ENCODE results near the gene IPO9. TPM values are rescaled to one million over a fixed set of nuclear protein-coding genes. Genes with fewer than 3 reads are reported as not detected.
A peak's percentile ranks its signal among the peaks of the same experiment; 100 is the strongest.

Gene IPO9
- total RNA-seq, 1 donor from 2014 or later, result 124 TPM

DNA sequence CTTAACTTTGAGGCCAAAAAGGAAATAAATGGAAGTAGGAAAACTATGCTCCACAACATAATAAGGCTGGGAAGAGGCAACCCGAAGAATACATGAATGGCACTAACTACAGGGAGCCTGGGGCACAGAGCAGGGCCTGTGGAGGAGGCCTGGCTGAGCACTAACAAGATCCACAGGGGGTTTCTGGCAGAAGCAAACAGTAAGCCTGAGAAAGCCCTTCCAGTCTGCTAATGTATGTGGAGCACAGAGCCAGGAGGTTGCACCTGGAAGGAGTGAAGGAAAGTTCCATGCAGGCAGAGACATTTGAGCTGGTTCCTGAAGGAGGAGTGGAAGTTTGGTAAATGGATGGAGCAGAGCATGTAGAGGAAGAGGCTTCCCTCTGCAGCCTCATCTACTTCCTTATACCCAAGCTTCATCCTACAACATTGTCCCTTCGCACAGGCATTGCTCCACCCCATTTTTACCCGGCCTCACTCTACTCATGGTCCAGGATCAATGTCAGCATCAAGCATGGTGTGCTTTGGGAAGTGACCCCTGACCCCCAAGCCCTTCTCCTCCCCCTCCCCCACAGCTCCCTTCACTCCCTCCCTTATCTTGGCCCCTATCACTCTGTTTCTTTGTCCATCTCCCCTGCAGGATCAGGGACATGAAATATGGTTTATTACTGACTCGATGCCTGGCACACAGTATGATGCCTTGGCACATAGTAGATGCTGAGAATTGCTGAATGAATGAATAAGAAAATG, 83.0 kb downstream of the IPO9 start:
- no peak for DNase-seq (ENCODE audit: low read depth, low spot score)
- H3K36me3 Mint-ChIP-seq (ENCODE audit: low read depth), result no peaks in the 10 kb centered on the region
- no peaks in the 10 kb centered on the region for H3K9me3 Mint-ChIP-seq
- H3K4me3 Mint-ChIP-seq, result no peak overlapping the region
- TF ChIP-seq, protein P1, sequence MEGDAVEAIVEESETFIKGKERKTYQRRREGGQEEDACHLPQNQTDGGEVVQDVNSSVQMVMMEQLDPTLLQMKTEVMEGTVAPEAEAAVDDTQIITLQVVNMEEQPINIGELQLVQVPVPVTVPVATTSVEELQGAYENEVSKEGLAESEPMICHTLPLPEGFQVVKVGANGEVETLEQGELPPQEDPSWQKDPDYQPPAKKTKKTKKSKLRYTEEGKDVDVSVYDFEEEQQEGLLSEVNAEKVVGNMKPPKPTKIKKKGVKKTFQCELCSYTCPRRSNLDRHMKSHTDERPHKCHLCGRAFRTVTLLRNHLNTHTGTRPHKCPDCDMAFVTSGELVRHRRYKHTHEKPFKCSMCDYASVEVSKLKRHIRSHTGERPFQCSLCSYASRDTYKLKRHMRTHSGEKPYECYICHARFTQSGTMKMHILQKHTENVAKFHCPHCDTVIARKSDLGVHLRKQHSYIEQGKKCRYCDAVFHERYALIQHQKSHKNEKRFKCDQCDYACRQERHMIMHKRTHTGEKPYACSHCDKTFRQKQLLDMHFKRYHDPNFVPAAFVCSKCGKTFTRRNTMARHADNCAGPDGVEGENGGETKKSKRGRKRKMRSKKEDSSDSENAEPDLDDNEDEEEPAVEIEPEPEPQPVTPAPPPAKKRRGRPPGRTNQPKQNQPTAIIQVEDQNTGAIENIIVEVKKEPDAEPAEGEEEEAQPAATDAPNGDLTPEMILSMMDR (conservative IDR thresholded peaks at IDR 0.05), result no peak
- H3K27me3 Mint-ChIP-seq (ENCODE audit: low read depth), result no peaks in the 10 kb centered on the region
- peak overlapping the region; percentile 78 for H3K27ac Mint-ChIP-seq (ENCODE audit: unreplicated experiment)
- peaks cover 17% of the 10 kb centered on the region for H3K4me1 Mint-ChIP-seq

DNA sequence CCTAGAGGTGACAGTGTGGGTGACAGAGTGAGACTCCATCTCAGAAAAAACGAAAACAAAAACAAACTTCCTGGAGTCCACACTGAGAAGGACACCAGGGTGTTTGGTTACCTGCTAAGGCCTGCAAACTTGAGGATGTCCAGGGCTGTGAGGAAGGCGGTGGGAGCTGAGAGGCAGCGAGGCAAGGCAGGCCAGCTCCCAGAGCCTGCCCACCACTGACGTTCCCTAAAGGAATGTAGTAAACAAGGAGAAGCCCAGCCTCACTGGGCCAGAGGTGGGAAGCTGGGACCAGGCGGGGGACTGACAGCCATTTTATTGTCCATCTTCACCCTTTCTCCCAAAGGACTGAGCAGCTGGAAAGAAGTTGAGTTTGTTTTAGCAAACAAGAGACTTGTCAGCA, 83.9 kb downstream of the IPO9 start:
- no peaks in the 10 kb centered on the region for H3K27me3 Mint-ChIP-seq (ENCODE audit: low read depth)
- H3K9me3 Mint-ChIP-seq, result no peaks in the 10 kb centered on the region
- H3K4me1 Mint-ChIP-seq, result peaks cover 19% of the 10 kb centered on the region
- DNase-seq (ENCODE audit: low read depth, low spot score), result no peak
- TF ChIP-seq, protein P1 (conservative IDR thresholded peaks at IDR 0.05), result no peak
- no peaks in the 10 kb centered on the region for H3K36me3 Mint-ChIP-seq (ENCODE audit: low read depth)
- H3K27ac Mint-ChIP-seq (ENCODE audit: unreplicated experiment), result no peak overlapping the region
- H3K4me3 Mint-ChIP-seq, result no peak overlapping the region

DNA sequence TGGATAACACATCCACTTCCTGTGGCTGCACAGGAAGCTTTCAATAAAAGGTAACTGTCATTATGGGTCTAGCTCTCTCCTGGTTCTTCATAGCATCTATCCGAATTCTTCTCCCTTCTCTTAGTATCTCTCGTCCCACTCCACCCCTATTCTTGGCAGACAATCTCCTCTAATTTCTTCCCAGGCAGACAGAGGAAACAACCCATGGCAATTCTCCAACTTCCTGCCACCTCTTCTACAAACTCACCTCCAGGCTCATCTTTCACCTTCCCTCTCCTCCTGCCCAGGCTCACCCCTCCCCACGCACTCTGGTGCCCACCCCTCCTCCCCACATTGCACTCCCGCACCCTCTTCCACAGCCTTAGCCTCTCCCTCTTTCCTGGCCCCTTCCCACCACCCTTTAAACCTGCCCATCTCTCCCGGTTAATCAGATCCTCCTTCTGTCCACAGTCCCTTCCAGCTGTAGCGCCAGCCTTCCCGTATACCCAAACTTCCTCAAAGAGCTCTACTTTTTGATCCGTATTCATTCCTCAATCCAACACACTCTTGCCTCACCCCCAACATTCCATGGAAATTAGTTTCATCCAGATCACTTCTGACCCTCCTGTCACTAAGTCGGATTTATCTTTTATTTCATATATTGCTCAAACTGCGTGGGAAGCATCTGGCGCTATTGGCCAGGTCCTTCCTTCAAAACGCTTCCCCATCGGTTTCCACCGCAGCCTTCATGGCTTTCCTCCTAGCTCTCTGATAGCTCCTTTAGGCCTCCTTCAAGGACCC, 85.7 kb downstream of the IPO9 start:
- H3K9me3 Mint-ChIP-seq, result no peaks in the 10 kb centered on the region
- TF ChIP-seq, protein P1 (conservative IDR thresholded peaks at IDR 0.05), result no peak
- no peaks in the 10 kb centered on the region for H3K27me3 Mint-ChIP-seq (ENCODE audit: low read depth)
- H3K27ac Mint-ChIP-seq (ENCODE audit: unreplicated experiment), result no peak overlapping the region
- no peak for DNase-seq (ENCODE audit: low read depth, low spot score)
- H3K4me3 Mint-ChIP-seq, result no peak overlapping the region
- H3K4me1 Mint-ChIP-seq, result peaks cover 28% of the 10 kb centered on the region
- H3K36me3 Mint-ChIP-seq (ENCODE audit: low read depth), result no peaks in the 10 kb centered on the region

DNA sequence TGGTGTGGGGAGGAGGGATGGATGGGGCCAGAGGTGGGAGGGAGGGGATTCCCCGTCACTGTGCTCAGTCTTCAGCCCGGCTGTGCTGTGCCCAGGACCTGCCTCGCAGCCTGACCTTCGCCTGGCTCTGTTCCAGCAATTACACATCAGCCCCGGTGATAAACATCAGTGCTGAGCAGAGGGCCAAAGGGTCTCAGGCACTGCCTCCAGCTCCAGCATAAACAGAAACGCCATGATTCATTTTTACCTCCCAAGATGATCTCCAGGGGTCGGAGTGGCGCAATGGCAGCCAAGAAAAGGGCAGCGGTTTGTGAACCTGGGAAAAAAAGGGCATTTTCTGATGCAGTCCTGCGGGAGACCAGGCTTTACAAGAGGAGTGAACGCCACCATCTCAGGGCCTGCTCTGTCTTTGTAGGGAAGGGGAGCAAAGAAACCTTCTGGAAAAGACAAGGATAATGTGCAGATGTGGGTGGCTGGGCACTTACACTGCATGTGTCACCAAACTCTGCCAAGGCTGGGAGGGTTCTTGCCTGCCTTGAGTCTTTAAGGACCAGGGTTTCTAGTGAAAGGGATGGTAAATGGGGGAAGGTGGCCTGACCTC, 87.8 kb downstream of the IPO9 start:
- Mint-ChIP-seq H3K27me3 (ENCODE audit: low read depth) (no peaks in the 10 kb centered on the region), H3K4me3 (no peak overlapping the region), H3K27ac (ENCODE audit: unreplicated experiment) (peak overlapping the region; percentile 66), H3K36me3 (ENCODE audit: low read depth) (no peaks in the 10 kb centered on the region), H3K9me3 (peaks cover 2% of the 10 kb centered on the region), H3K4me1 (peaks cover 27% of the 10 kb centered on the region)
- TF ChIP-seq, protein P1 (conservative IDR thresholded peaks at IDR 0.05), result no peak
- no peak for DNase-seq (ENCODE audit: low read depth, low spot score)

DNA sequence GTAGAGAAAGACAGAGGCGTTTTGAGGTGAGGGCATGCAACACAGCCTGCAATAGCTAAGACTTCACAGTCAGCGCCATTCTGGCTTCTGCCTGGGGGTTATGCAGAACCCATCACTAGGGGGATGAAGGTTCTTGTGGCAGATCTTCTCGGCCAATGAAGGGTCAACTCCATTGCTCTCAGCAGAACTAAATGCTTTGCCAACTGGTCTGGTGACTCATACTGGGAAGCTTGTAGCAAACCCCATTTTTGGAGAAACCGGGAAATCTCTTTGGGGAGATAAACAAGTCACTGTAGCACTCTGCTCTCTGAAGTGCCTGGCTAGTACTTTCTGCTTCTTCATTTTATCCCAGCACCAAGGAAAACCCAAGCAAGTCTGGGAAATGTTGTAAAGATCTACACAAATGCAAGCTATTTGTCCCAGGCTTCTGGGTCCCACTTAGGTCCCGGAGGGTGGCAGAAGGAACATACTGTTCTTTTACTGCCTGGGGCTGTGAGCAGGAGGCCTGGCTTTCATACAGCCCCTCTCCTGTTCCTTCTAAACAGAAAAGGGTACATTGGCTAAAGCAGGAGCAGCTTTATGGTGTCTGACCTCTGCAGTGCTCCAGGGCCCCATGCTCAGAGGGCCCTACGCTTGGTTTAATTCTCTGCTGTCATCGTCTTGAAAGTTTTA, 88.5 kb downstream of the IPO9 start:
- TF ChIP-seq, protein P1 (conservative IDR thresholded peaks at IDR 0.05), result no peak
- H3K4me3 Mint-ChIP-seq, result no peak overlapping the region
- H3K36me3 Mint-ChIP-seq (ENCODE audit: low read depth), result no peaks in the 10 kb centered on the region
- no peak for DNase-seq (ENCODE audit: low read depth, low spot score)
- H3K4me1 Mint-ChIP-seq, result peaks cover 22% of the 10 kb centered on the region
- no peak overlapping the region for H3K27ac Mint-ChIP-seq (ENCODE audit: unreplicated experiment)
- H3K27me3 Mint-ChIP-seq (ENCODE audit: low read depth), result no peaks in the 10 kb centered on the region
- H3K9me3 Mint-ChIP-seq, result peaks cover 2% of the 10 kb centered on the region

Data from neural crest cell (in vitro differentiated cells).